HL-60 (cell line): ENCODE data around the gene CCR5.

Source experiments
- DNase-seq, 2 experiments: peaks; one replicate each; pipeline ENCODE4 v3.0.0-alpha.2; 2010 to 2020; ENCODE audit warnings: low read depth in 1 of 2, low spot score in 1 of 2
- H3K27ac ChIP-seq: fragments of 250-450 bp; sonication (Bioruptor Pico); replicated peaks from 2 replicates; pipeline ENCODE4 v1.5.1; 2020; ENCODE audit warnings: mild to moderate bottlenecking, moderate library complexity
- H3K27me3 ChIP-seq: fragments of 250-450 bp; sonication (Bioruptor Pico); 2 replicates; pipeline ENCODE4 v1.5.1; 2021; ENCODE audit warnings: mild to moderate bottlenecking, moderate library complexity; ENCODE audit not compliant: insufficient read depth, poor library complexity, severe bottlenecking
- H3K4me3 ChIP-seq: replicated peaks from 2 replicates; pipeline ENCODE4 v1.5.1; 2011; ENCODE audit warnings: mild to moderate bottlenecking, control low read depth, low read length; ENCODE audit not compliant: insufficient read depth
- CTCF ChIP-seq: IDR thresholded peaks from one replicate; pipeline ENCODE4 v1.5.1; 2011; ENCODE audit warnings: low read length, control low read depth, inconsistent platforms; ENCODE audit not compliant: insufficient read depth
- GABPA ChIP-seq: IDR thresholded peaks from 2 replicates; pipeline ENCODE4 v1.6.1; 2012; ENCODE audit warnings: low read depth
- POLR2AphosphoS5 ChIP-seq: IDR thresholded peaks from 2 replicates; pipeline ENCODE4 v1.6.1; 2012; ENCODE audit warnings: low read depth
- REST ChIP-seq: IDR thresholded peaks from 2 replicates; pipeline ENCODE4 v1.6.1; 2012; ENCODE audit warnings: low read depth; ENCODE audit not compliant: insufficient replicate concordance
- SPI1 ChIP-seq: IDR thresholded peaks from 2 replicates; pipeline ENCODE4 v1.6.1; 2012; ENCODE audit warnings: low read depth, mild to moderate bottlenecking, borderline replicate concordance

Gene CCR5

GRCh38 chr3:46378426-46378942, 7.7 kb downstream of the CCR5 start:
- Histone ChIP-seq H3K4me3 (no peak overlapping the region), H3K27me3 (no peaks in the 10 kb centered on the region), H3K27ac (no peak overlapping the region)
- DNase-seq: peak; percentile 45 to 77
- TF ChIP-seq CTCF: peak; percentile 86
- TF ChIP-seq POLR2AphosphoS5: no peak

- H3K27ac ChIP-seq: no peak overlapping the region
- H3K4me3 ChIP-seq: no peak overlapping the region
- no peak for TF ChIP-seq SPI1
- TF ChIP-seq CTCF: no peak
- TF ChIP-seq GABPA: no peak
- no peak for TF ChIP-seq POLR2AphosphoS5
- no peak for TF ChIP-seq REST
- H3K27me3 ChIP-seq: no peaks in the 10 kb centered on the region
- DNase-seq: no peak
Measured at GRCh38 chr3:46380471-46381221, 9.9 kb downstream of the CCR5 start.

GRCh38 chr3:46381625-46382024, 10.9 kb downstream of the CCR5 start:
- Histone ChIP-seq H3K27me3 (no peaks in the 10 kb centered on the region), H3K4me3 (no peak overlapping the region), H3K27ac (no peak overlapping the region)
- TF ChIP-seq GABPA (no peak), CTCF (no peak), SPI1 (no peak), POLR2AphosphoS5 (no peak), REST (no peak)
- DNase-seq: no peak
